H9 (cell line): ENCODE measurements around the gene YOD1. TPM values are rescaled to one million over a fixed set of nuclear protein-coding genes. Genes with fewer than 3 reads are reported as not detected.

Experiments
- DNase-seq: peaks from one replicate; pipeline ENCODE4 v3.0.0-alpha.2; 2017
- H2AFZ ChIP-seq: one replicate; pipeline ENCODE4 v1.6.1; 2013; ENCODE audit warnings: mild to moderate bottlenecking, low read length, control low read depth, moderate library complexity
- H2AK5ac ChIP-seq: 2 replicates; pipeline ENCODE4 v1.6.1; 2013; ENCODE audit warnings: low read length, control low read depth, mixed read lengths; ENCODE audit not compliant: insufficient read length
- H2BK120ac ChIP-seq: one replicate; pipeline ENCODE4 v1.6.1; 2013; ENCODE audit warnings: low read depth, mild to moderate bottlenecking, low read length, control low read depth, inconsistent platforms; ENCODE audit not compliant: poor library complexity, severe bottlenecking
- H2BK12ac ChIP-seq: 2 replicates; pipeline ENCODE4 v1.6.1; 2013; ENCODE audit warnings: low read length, control low read depth, mixed read lengths, low read depth; ENCODE audit not compliant: insufficient read length
- H2BK15ac ChIP-seq: 2 replicates; pipeline ENCODE4 v1.6.1; 2013; ENCODE audit warnings: low read depth, low read length, control low read depth
- H2BK20ac ChIP-seq: one replicate; pipeline ENCODE4 v1.6.1; 2013; ENCODE audit warnings: low read depth, mild to moderate bottlenecking, low read length, control low read depth, inconsistent platforms; ENCODE audit not compliant: poor library complexity, severe bottlenecking
- H2BK5ac ChIP-seq: 2 replicates; pipeline ENCODE4 v1.6.1; 2013; ENCODE audit warnings: low read length, control low read depth, mixed read lengths; ENCODE audit not compliant: insufficient read length
- H3K14ac ChIP-seq: 2 replicates; pipeline ENCODE4 v1.6.1; 2013; ENCODE audit warnings: low read length, control low read depth; ENCODE audit not compliant: insufficient read depth
- H3K18ac ChIP-seq: 2 replicates; pipeline ENCODE4 v1.6.1; 2013; ENCODE audit warnings: low read depth, mild to moderate bottlenecking, mixed read lengths, low read length, control low read depth; ENCODE audit not compliant: insufficient read length
- H3K23ac ChIP-seq: 2 replicates; pipeline ENCODE4 v1.6.1; 2013; ENCODE audit warnings: low read length, control low read depth, mixed read lengths, low read depth; ENCODE audit not compliant: insufficient read length
- H3K23me2 ChIP-seq: 2 replicates; pipeline ENCODE4 v1.6.1; 2013; ENCODE audit warnings: low read depth, mild to moderate bottlenecking, mixed read lengths, low read length, control low read depth; ENCODE audit not compliant: insufficient read length, poor library complexity, severe bottlenecking
- H3K27ac ChIP-seq: 2 replicates; pipeline ENCODE4 v1.5.1; 2013; ENCODE audit warnings: low read length, control low read depth, mixed read lengths, low read depth; ENCODE audit not compliant: insufficient read length
- H3K27me3 ChIP-seq: 2 replicates; pipeline ENCODE4 v1.6.1; 2013; ENCODE audit warnings: low read length, control low read depth, inconsistent platforms; ENCODE audit not compliant: insufficient read depth
- H3K4ac ChIP-seq: 2 replicates; pipeline ENCODE4 v1.6.1; 2013; ENCODE audit warnings: low read depth, mild to moderate bottlenecking, control low read depth, inconsistent platforms, low read length, moderate library complexity
- H3K4me1 ChIP-seq: 2 replicates; pipeline ENCODE4 v1.6.1; 2013; ENCODE audit warnings: low read length, control low read depth, inconsistent platforms; ENCODE audit not compliant: insufficient read depth
- H3K4me2 ChIP-seq: 2 replicates; pipeline ENCODE4 v1.6.1; 2013; ENCODE audit warnings: low read length, control low read depth, mixed read lengths; ENCODE audit not compliant: insufficient read length, insufficient read depth
- H3K56ac ChIP-seq: 2 replicates; pipeline ENCODE4 v1.6.1; 2013; ENCODE audit warnings: low read depth, mild to moderate bottlenecking, mixed read lengths, low read length, control low read depth; ENCODE audit not compliant: insufficient read length
- H3K79me1 ChIP-seq: 2 replicates; pipeline ENCODE4 v1.6.1; 2013; ENCODE audit warnings: low read depth, mild to moderate bottlenecking, moderate library complexity, low read length, control low read depth, inconsistent platforms; ENCODE audit not compliant: insufficient read depth, poor library complexity, severe bottlenecking
- H3K79me2 ChIP-seq: 2 replicates; pipeline ENCODE4 v1.6.1; 2013; ENCODE audit warnings: low read length, control low read depth, inconsistent platforms; ENCODE audit not compliant: insufficient read depth
- H3K9ac ChIP-seq: 2 replicates; pipeline ENCODE4 v1.6.1; 2013; ENCODE audit warnings: low read length, control low read depth, mixed read lengths; ENCODE audit not compliant: insufficient read length; ENCODE audit errors: extremely low read depth
- H3K9me3 ChIP-seq: one replicate; pipeline ENCODE4 v1.6.1; 2013; ENCODE audit warnings: low read depth, low read length, inconsistent platforms; ENCODE audit not compliant: control insufficient read depth
- H3T11ph ChIP-seq: one replicate; pipeline ENCODE4 v1.6.1; 2013; ENCODE audit warnings: mild to moderate bottlenecking, low read length, control low read depth, inconsistent platforms
- H4K20me1 ChIP-seq: one replicate; pipeline ENCODE4 v1.6.1; 2013; ENCODE audit not compliant: control insufficient read depth, insufficient read length, insufficient read depth
- H4K5ac ChIP-seq: 2 replicates; pipeline ENCODE4 v1.6.1; 2013; ENCODE audit warnings: low read depth, mild to moderate bottlenecking, mixed read lengths, low read length, control low read depth; ENCODE audit not compliant: insufficient read length
- H4K8ac ChIP-seq: replicated peaks from 2 replicates; pipeline ENCODE4 v1.6.1; 2013; ENCODE audit warnings: low read length, control low read depth, mixed read lengths, low read depth; ENCODE audit not compliant: insufficient read length
- H4K91ac ChIP-seq: 2 replicates; pipeline ENCODE4 v1.6.1; 2013; ENCODE audit warnings: low read depth, mild to moderate bottlenecking, moderate library complexity, mixed read lengths, low read length, control low read depth; ENCODE audit not compliant: insufficient read length
- H3K27ac Mint-ChIP-seq, 3 experiments: 2 replicates in 2 of 3; 3 replicates in 1 of 3; pipeline ENCODE4 v1.8.0; 2020 to 2021; ENCODE audit warnings: mixed read lengths in 3 of 3, mild to moderate bottlenecking in 1 of 3, moderate library complexity in 1 of 3
- H3K27me3 Mint-ChIP-seq: 2 replicates; pipeline ENCODE4 v1.8.0; 2021; ENCODE audit warnings: low read depth, mild to moderate bottlenecking, moderate library complexity, mixed read lengths
- H3K36me3 Mint-ChIP-seq, 3 experiments: 2 replicates in 2 of 3; 3 replicates in 1 of 3; pipeline ENCODE4 v1.8.0; 2020 to 2021; ENCODE audit warnings: low read depth in 3 of 3, mixed read lengths in 3 of 3; ENCODE audit not compliant: insufficient read depth in 1 of 3
- H3K4me1 Mint-ChIP-seq, 2 experiments: 2 replicates each; pipeline ENCODE4 v1.8.0; 2020; ENCODE audit warnings: mixed read lengths in 2 of 2
- H3K4me3 Mint-ChIP-seq, 2 experiments: 2 replicates in 1 of 2; 3 replicates in 1 of 2; pipeline ENCODE4 v1.8.0; 2020 to 2021; ENCODE audit warnings: mild to moderate bottlenecking in 2 of 2, mixed read lengths in 2 of 2, moderate library complexity in 1 of 2
- H3K9me3 Mint-ChIP-seq, 2 experiments: 2 replicates in 1 of 2; 3 replicates in 1 of 2; pipeline ENCODE4 v1.8.0; 2020; ENCODE audit warnings: mild to moderate bottlenecking in 2 of 2, mixed read lengths in 2 of 2, moderate library complexity in 1 of 2
- CTCF ChIP-seq: fragments of 200-600 bp; sonication (generic); conservative IDR thresholded peaks from 3 replicates; pipeline ENCODE4 v1.8.0; 2021; ENCODE audit warnings: antibody characterized with exemption, mild to moderate bottlenecking
- WGBS: extraction: QIAGEN DNeasy Blood & Tissue Kit; methylation state at CpG from one replicate; pipeline ENCODE4 v1.1.7; 2013; ENCODE audit warnings: missing lambda C conversion rate, low lambda C conversion rate, mixed read lengths; ENCODE audit not compliant: insufficient read length; ENCODE audit errors: extremely low coverage; 5-methylcytosine and 5-hydroxymethylcytosine counted together
- total RNA-seq: library from RNA; stranded (reverse); gene quantifications from 2 replicates; pipeline ENCODE4 v1.2.1, GENCODE V29; 2021

Gene YOD1
- total RNA-seq, 1 experiment from 2014 or later = 8.6 TPM

- Histone ChIP-seq H3K14ac (no peak overlapping the region), H2BK12ac (no peak overlapping the region), H4K8ac (no peak overlapping the region), H4K5ac (no peak overlapping the region), H2BK20ac (no peak overlapping the region), H2AK5ac (no peak overlapping the region), H2BK15ac (no peak overlapping the region), H2BK5ac (no peak overlapping the region), H3K18ac (no peak overlapping the region), H4K91ac (no peak overlapping the region), H3K9me3 (no peaks in the 10 kb centered on the region), H3K79me1 (no peaks in the 10 kb centered on the region), H3K27ac (no peak overlapping the region), H2AFZ (no peak overlapping the region), H3K23ac (no peak overlapping the region), H3K4ac (no peak overlapping the region), H3K27me3 (no peaks in the 10 kb centered on the region), H2BK120ac (no peak overlapping the region), H3T11ph (no peak overlapping the region), H3K4me2 (no peak overlapping the region), H3K56ac (no peak overlapping the region), H4K20me1 (no peaks in the 10 kb centered on the region), H3K4me1 (no peaks in the 10 kb centered on the region), H3K9ac (no peak overlapping the region), H3K23me2 (no peaks in the 10 kb centered on the region), H3K79me2 (no peaks in the 10 kb centered on the region)
- no CpG with 5 or more reads among the region's 4 CpGs for WGBS
- no peak for TF ChIP-seq CTCF
- Mint-ChIP-seq H3K9me3 (peaks cover 0 to 1% of the 10 kb centered on the region in 2 experiments; a peak in 1 of 5 replicates), H3K27me3 (no peaks in the 10 kb centered on the region), H3K27ac (no peak overlapping the region), H3K36me3 (peaks cover 0 to 4% (median 1%) of the 10 kb centered on the region in 3 experiments; a peak in 2 of 7 replicates), H3K4me3 (no peak overlapping the region), H3K4me1 (peaks cover 4% of the 10 kb centered on the region in 2 experiments; a peak in 2 of 4 replicates)
- DNase-seq = no peak
These were observed 11.4 kb downstream of the YOD1 start for GRCh38 chr1:207039380-207040180.
